ENCODE results near the gene UROC1.

- TF ChIP-seq, protein P1, sequence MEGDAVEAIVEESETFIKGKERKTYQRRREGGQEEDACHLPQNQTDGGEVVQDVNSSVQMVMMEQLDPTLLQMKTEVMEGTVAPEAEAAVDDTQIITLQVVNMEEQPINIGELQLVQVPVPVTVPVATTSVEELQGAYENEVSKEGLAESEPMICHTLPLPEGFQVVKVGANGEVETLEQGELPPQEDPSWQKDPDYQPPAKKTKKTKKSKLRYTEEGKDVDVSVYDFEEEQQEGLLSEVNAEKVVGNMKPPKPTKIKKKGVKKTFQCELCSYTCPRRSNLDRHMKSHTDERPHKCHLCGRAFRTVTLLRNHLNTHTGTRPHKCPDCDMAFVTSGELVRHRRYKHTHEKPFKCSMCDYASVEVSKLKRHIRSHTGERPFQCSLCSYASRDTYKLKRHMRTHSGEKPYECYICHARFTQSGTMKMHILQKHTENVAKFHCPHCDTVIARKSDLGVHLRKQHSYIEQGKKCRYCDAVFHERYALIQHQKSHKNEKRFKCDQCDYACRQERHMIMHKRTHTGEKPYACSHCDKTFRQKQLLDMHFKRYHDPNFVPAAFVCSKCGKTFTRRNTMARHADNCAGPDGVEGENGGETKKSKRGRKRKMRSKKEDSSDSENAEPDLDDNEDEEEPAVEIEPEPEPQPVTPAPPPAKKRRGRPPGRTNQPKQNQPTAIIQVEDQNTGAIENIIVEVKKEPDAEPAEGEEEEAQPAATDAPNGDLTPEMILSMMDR (IDR thresholded peaks at IDR 0.05; ENCODE audit: low read length): no peak
- TF ChIP-seq EZH2 (optimal IDR thresholded peaks at IDR 0.05; ENCODE audit: low read depth, low read length) (no peak), EZH2phosphoT487 (IDR thresholded peaks at IDR 0.05; ENCODE audit: low read length) (no peak)
Observed at GRCh38 chr3:126480861-126481260, 36.7 kb downstream of the UROC1 start.
